8988T (cell line): ENCODE data around the gene FOXK1.
"Not testable (repeated sequence)": the region's sequence is repeated elsewhere in the genome, so short reads cannot be mapped to it uniquely, and the experiment has no call there.

Source experiments
- DNase-seq: peaks from one replicate; pipeline ENCODE4 v3.0.0; 2011

FOXK1 gene

GRCh38 chr7:4681886-4682620, at the start of gene FOXK1:
Gene FOXK1 (plus strand): TSS chr7:4682295. CDS start chr7:4682309, 14 bp downstream.
- peak; percentile 80 for DNase-seq

GRCh38 chr7:4633012-4633411, 49.1 kb upstream of the FOXK1 start:
- DNase-seq = peak; percentile 57

- DNase-seq = no peak
These were observed 47.9 kb upstream of the FOXK1 start for GRCh38 chr7:4634166-4634565.

- no peak for DNase-seq
These were observed 43.1 kb upstream of the FOXK1 start for GRCh38 chr7:4638781-4639575.

- DNase-seq = no peak
These were observed 40.9 kb upstream of the FOXK1 start for GRCh38 chr7:4641091-4641666.

GRCh38 chr7:4641667-4642467, 40.2 kb upstream of the FOXK1 start:
- DNase-seq = peak; percentile 79

- no peak for DNase-seq
These were observed 39.5 kb upstream of the FOXK1 start for GRCh38 chr7:4642468-4643203.

- DNase-seq = not testable (repeated sequence)
These were observed 39.0 kb upstream of the FOXK1 start for GRCh38 chr7:4643204-4643471.

- no peak for DNase-seq
These were observed 36.8 kb upstream of the FOXK1 start for GRCh38 chr7:4645246-4645645.

- DNase-seq = no peak
These were observed 34.0 kb upstream of the FOXK1 start for GRCh38 chr7:4648111-4648510.

GRCh38 chr7:4650433-4651047, 31.6 kb upstream of the FOXK1 start:
- no peak for DNase-seq

GRCh38 chr7:4653771-4654170, 28.3 kb upstream of the FOXK1 start:
- DNase-seq = no peak

GRCh38 chr7:4655311-4655710, 26.8 kb upstream of the FOXK1 start:
- DNase-seq = no peak

GRCh38 chr7:4655896-4656295, 26.2 kb upstream of the FOXK1 start:
- DNase-seq = no peak

- DNase-seq = no peak
These were observed 24.3 kb upstream of the FOXK1 start for GRCh38 chr7:4657640-4658417.

GRCh38 chr7:4659551-4660286, 22.4 kb upstream of the FOXK1 start:
- DNase-seq = no peak

- DNase-seq = no peak
These were observed 20.2 kb upstream of the FOXK1 start for GRCh38 chr7:4661871-4662270.

- DNase-seq = no peak
These were observed 18.7 kb upstream of the FOXK1 start for GRCh38 chr7:4663239-4664018.

- no peak for DNase-seq
These were observed 16.4 kb upstream of the FOXK1 start for GRCh38 chr7:4665661-4666060.
